ENCODE data around the gene NTN5.

Gene NTN5

GRCh38 chr19:48629599-48630295 is 43.1 kb downstream of the NTN5 start:
- no peak for DNase-seq (ENCODE audit: low spot score)

GRCh38 chr19:48629297-48629598 is 43.6 kb downstream of the NTN5 start:
- DNase-seq (ENCODE audit: low spot score), result no peak

- no peak for DNase-seq (ENCODE audit: low spot score)
Measured at GRCh38 chr19:48628486-48629296, 44.1 kb downstream of the NTN5 start.

- no peak for DNase-seq (ENCODE audit: low spot score)
Measured at GRCh38 chr19:48627865-48628314, 44.9 kb downstream of the NTN5 start.

GRCh38 chr19:48627201-48627864 is 45.5 kb downstream of the NTN5 start:
- no peak for DNase-seq (ENCODE audit: low spot score)

GRCh38 chr19:48625891-48626327 is 46.9 kb downstream of the NTN5 start:
- no peak for DNase-seq (ENCODE audit: low spot score)

GRCh38 chr19:48624791-48625723 is 47.8 kb downstream of the NTN5 start:
- no peak for DNase-seq (ENCODE audit: low spot score)

GRCh38 chr19:48624067-48624594 is 48.7 kb downstream of the NTN5 start:
- DNase-seq (ENCODE audit: low spot score), result peak; percentile 96

GRCh38 chr19:48623556-48624066 is 49.2 kb downstream of the NTN5 start:
- DNase-seq (ENCODE audit: low spot score), result no peak

GRCh38 chr19:48619692-48620585 is 52.9 kb downstream of the NTN5 start:
- DNase-seq (ENCODE audit: low spot score), result no peak

GRCh38 chr19:48618916-48619691 is 53.7 kb downstream of the NTN5 start, which contains the start of the genes RPL18 and SPHK2:
Gene RPL18, minus strand, starts transcription at chr19:48619178. Its CDS starts 35 bp downstream, at chr19:48619143.
Gene SPHK2, plus strand, starts transcription at chr19:48619506. Its CDS starts 1,009 bp downstream, at chr19:48620515.
- peak; percentile 98 for DNase-seq (ENCODE audit: low spot score)

GRCh38 chr19:48618278-48618915 is 54.4 kb downstream of the NTN5 start:
- no peak for DNase-seq (ENCODE audit: low spot score)

- DNase-seq (ENCODE audit: low spot score), result no peak
Measured at GRCh38 chr19:48617146-48617937, 55.5 kb downstream of the NTN5 start.

- DNase-seq (ENCODE audit: low spot score), result no peak
Measured at GRCh38 chr19:48616491-48617056, 56.2 kb downstream of the NTN5 start.

- DNase-seq (ENCODE audit: low spot score), result no peak
Measured at GRCh38 chr19:48616041-48616436, 56.8 kb downstream of the NTN5 start.

- DNase-seq (ENCODE audit: low spot score), result no peak
Measured at GRCh38 chr19:48615231-48616040, 57.4 kb downstream of the NTN5 start.

Measured in AG08395 (cell line).